HG03280 (cell line): ENCODE data around the gene EPHB4.
"Not testable (repeated sequence)": the region's sequence is repeated elsewhere in the genome, so short reads cannot be mapped to it uniquely, and the experiment has no call there.

ENCODE experiments used
- ATAC-seq: cut with Tn5 transposase; IDR thresholded peaks from one replicate; pipeline ENCODE4 v1.9.1; 2021; ENCODE audit warnings: mild to moderate bottlenecking, moderate library complexity; ENCODE audit not compliant: unreplicated experiment

EPHB4 gene

DNA sequence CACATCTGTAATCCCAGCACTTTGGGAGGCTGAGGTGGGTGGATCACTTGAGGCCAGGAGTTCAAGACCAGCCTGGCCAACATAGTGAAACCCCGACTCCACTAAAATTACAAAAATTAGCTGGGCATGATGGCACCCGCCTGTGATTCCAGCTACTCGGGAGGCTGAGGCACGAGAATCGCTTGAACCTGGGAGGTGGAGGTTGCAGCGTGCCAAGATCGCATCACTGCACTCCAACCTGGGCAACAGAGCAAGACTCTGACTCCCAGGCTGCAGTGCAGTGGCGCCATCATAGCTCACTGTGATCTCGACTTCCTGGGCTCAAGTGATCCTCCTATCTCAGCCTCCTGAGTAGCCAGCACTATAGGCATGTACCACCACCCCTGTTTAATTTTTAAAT is 27.6 kb upstream of the EPHB4 start:
- ATAC-seq: not testable (repeated sequence)

DNA sequence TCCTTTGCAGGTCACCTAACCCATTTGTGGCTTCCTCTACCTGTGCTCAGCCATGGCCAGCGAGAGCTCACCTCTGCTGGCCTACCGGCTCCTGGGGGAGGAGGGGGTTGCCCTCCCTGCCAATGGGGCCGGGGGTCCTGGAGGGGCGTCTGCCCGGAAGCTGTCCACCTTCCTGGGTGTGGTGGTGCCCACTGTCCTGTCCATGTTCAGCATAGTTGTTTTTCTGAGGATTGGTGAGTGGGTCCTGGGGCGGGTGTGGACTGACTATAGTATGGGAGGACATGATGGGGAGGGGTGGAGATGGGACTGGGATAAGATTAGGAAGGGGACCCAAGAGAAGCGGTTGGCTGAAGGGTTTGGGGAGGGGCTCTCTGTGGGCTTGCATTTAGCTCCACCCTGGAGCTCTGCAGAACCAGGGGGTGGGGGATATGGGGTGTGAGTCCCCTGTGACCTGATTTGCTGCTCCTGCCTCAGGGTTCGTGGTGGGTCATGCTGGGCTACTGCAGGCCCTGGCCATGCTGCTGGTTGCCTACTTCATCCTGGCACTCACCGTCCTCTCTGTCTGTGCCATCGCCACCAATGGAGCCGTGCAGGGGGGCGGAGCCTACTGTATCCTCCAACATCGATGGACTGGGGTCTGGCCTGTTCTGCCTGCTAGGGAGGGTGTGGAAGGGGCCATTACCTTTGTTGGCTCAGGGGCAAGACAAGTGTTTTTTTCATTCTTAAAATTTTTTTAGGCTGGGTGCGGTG is 27.0 kb upstream of the EPHB4 start:
- no peak for ATAC-seq

GRCh38 chr7:100852048-100852872 is 24.9 kb upstream of the EPHB4 start, which contains the start of gene SLC12A9:
TSS of gene SLC12A9 (plus strand) at chr7:100852713. CDS start at chr7:100854198, 1,485 bp downstream.
- ATAC-seq: peak; percentile 94

- ATAC-seq: no peak
Measured at GRCh38 chr7:100847360-100847759, 20.0 kb upstream of the EPHB4 start.

GRCh38 chr7:100840470-100841100 is 13.3 kb upstream of the EPHB4 start:
- ATAC-seq: no peak

GRCh38 chr7:100839361-100839760 is 12.0 kb upstream of the EPHB4 start:
- no peak for ATAC-seq

- ATAC-seq: no peak
Measured at GRCh38 chr7:100837099-100837836, 9.9 kb upstream of the EPHB4 start.

GRCh38 chr7:100836812-100837098 is 9.4 kb upstream of the EPHB4 start:
- no peak for ATAC-seq

GRCh38 chr7:100835903-100836811 is 8.8 kb upstream of the EPHB4 start:
- no peak for ATAC-seq

DNA sequence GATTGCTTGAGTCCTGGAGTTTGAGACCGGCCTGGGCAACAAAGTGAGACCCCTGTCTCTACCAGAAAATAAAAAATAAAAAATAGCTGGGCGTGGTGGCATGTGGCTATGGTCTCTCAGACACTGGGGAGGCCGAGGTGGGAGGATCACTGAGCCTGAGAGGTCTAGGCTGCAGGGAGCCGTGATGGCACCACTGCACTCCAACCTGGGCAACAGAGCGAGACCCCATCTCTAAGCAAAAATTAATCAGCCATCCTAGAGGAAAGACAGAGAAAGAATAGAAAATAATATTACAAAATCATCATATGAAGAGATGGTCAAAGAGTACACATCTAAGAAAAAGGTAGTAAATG is 4.9 kb upstream of the EPHB4 start:
- no peak for ATAC-seq

- no peak for ATAC-seq
Measured at GRCh38 chr7:100830396-100830795, 3.1 kb upstream of the EPHB4 start.

- no peak for ATAC-seq
Measured at GRCh38 chr7:100829150-100829716, 1.9 kb upstream of the EPHB4 start.

GRCh38 chr7:100826514-100827329 is 601 bp downstream of the EPHB4 start:
- no peak for ATAC-seq

GRCh38 chr7:100825751-100826513 is 1.4 kb downstream of the EPHB4 start:
- ATAC-seq: no peak

- no peak for ATAC-seq
Measured at GRCh38 chr7:100825215-100825671, 2.1 kb downstream of the EPHB4 start.

DNA sequence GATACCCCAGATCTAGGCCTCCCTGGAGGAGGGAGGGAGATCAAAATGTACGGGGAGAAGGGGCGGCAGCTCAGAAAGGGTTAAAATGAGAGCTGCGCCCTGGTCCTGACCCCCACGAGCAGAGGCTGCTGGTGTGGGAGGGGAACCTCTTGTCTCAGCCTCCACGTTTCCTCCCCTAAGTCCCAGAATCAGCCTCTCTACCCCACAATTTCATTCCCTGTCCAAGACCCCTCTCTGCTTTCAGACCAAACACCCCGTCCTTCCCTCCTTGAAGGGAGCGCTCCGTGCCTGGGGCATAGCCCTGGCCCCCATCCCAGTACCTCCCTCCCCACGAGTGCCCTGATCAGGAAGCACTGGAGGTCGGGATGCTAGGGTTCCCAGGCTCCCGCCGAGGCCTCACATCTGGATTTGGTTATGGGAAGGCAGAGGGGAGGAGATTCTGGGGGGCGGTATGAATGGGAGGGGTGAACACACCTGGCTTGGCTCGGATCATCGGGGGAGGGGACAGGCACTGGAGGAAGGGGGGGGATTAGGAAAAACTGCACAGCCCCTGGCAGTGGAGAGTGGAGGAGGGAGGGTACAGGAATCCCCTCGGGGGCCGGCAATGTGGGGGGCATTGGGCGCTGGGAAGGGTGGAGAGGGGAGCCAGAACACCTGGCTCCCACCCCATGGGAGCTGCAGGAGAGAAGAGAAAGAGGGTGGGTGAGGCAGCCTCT is 2.7 kb downstream of the EPHB4 start:
- ATAC-seq: no peak

GRCh38 chr7:100823534-100823933 is 3.8 kb downstream of the EPHB4 start:
- no peak for ATAC-seq

- ATAC-seq: no peak
Measured at GRCh38 chr7:100823140-100823525, 4.2 kb downstream of the EPHB4 start.
